Measurements from ENCODE around the gene LNP1. TPM values are rescaled to one million over a fixed set of nuclear protein-coding genes. Genes with fewer than 3 reads are reported as not detected.

The LNP1 gene
- total RNA-seq, 2 experiments from 2014 or later: 0.47 to 0.70 TPM

- Mint-ChIP-seq H3K4me1 (ENCODE audit: low read depth) (no peaks in the 10 kb centered on the region), H3K27ac (no peak overlapping the region), H3K9me3 (no peaks in the 10 kb centered on the region), H3K4me3 (no peak overlapping the region), H3K36me3 (ENCODE audit: low read depth) (peaks cover 88% of the 10 kb centered on the region), H3K27me3 (no peaks in the 10 kb centered on the region)
- no peaks in the 10 kb centered on the region for H3K9me3 ChIP-seq (ENCODE audit: control insufficient read depth in 1 of 2, insufficient read depth in 1 of 2, low read length in 2 of 2)
- CTCF ChIA-PET: interaction anchor here (1.2 kb wide), 1 partner anchor 31 kb away, joined by 3 read pairs; no protein-coding TSS in a partner anchor
- no peaks in the 10 kb centered on the region for H3K27me3 ChIP-seq (ENCODE audit: control insufficient read depth in 1 of 2, insufficient read depth in 2 of 2, low read length in 2 of 2)
- no peak for TF ChIP-seq CTCF (IDR thresholded peaks at IDR 0.05)
- no peak overlapping the region for H3K4me3 ChIP-seq (ENCODE audit: low read length)
- intact Hi-C loops (cut with DNase I, micrococcal nuclease): no loop called here
- H3K36me3 ChIP-seq (ENCODE audit: insufficient read depth, low read length): peaks cover 67% of the 10 kb centered on the region
- DNase-seq: no peak
- POLR2A ChIA-PET: interaction anchor here (0.7 to 1.4 kb wide), 3 partner anchors 18 to 41 kb away, joined by 3 to 4 read pairs (median 4); partner anchors contain the start of genes LNP1 and TOMM70
- ATAC-seq (ENCODE audit: poor library complexity): no peak
- no peak overlapping the region for H3K27ac ChIP-seq (ENCODE audit: low read depth in 1 of 2, low read length in 2 of 2)
- H3K4me1 ChIP-seq (ENCODE audit: insufficient read depth, low read length): no peaks in the 10 kb centered on the region
Measured at GRCh38 chr3:100374521-100374920, 26.8 kb upstream of the LNP1 start.

- H3K9me3 ChIP-seq (ENCODE audit: control insufficient read depth in 1 of 2, insufficient read depth in 1 of 2, low read length in 2 of 2): no peaks in the 10 kb centered on the region
- H3K27ac ChIP-seq (ENCODE audit: low read depth in 1 of 2, low read length in 2 of 2): no peak overlapping the region
- TF ChIP-seq CTCF (IDR thresholded peaks at IDR 0.05): no peak
- Mint-ChIP-seq H3K9me3 (no peaks in the 10 kb centered on the region), H3K4me3 (no peak overlapping the region), H3K36me3 (ENCODE audit: low read depth) (peaks cover 89% of the 10 kb centered on the region), H3K27ac (no peak overlapping the region), H3K4me1 (ENCODE audit: low read depth) (no peaks in the 10 kb centered on the region), H3K27me3 (no peaks in the 10 kb centered on the region)
- intact Hi-C loops (cut with DNase I, micrococcal nuclease): no loop called here
- H3K36me3 ChIP-seq (ENCODE audit: insufficient read depth, low read length): peaks cover 70% of the 10 kb centered on the region
- ATAC-seq (ENCODE audit: poor library complexity) (no peak), DNase-seq (no peak)
- no peaks in the 10 kb centered on the region for H3K27me3 ChIP-seq (ENCODE audit: control insufficient read depth in 1 of 2, insufficient read depth in 2 of 2, low read length in 2 of 2)
- no peaks in the 10 kb centered on the region for H3K4me1 ChIP-seq (ENCODE audit: insufficient read depth, low read length)
- ChIA-PET POLR2A (no interaction called here), CTCF (interaction anchor here (1.8 kb wide), 1 partner anchor 17 kb away, joined by 3 read pairs; no protein-coding TSS in a partner anchor)
- no peak overlapping the region for H3K4me3 ChIP-seq (ENCODE audit: low read length)
Measured at GRCh38 chr3:100376301-100376700, 25.0 kb upstream of the LNP1 start.

- Histone ChIP-seq H3K27me3 (ENCODE audit: control insufficient read depth in 1 of 2, insufficient read depth in 2 of 2, low read length in 2 of 2) (no peaks in the 10 kb centered on the region), H3K9me3 (ENCODE audit: control insufficient read depth in 1 of 2, insufficient read depth in 1 of 2, low read length in 2 of 2) (peaks cover 4 to 8% of the 10 kb centered on the region in 2 experiments), H3K4me1 (ENCODE audit: insufficient read depth, low read length) (no peaks in the 10 kb centered on the region), H3K36me3 (ENCODE audit: insufficient read depth, low read length) (peaks cover 67% of the 10 kb centered on the region), H3K4me3 (ENCODE audit: low read length) (no peak overlapping the region), H3K27ac (ENCODE audit: low read depth in 1 of 2, low read length in 2 of 2) (no peak overlapping the region)
- H3K27ac Mint-ChIP-seq: no peak overlapping the region
- H3K9me3 Mint-ChIP-seq: peaks cover 3% of the 10 kb centered on the region
- peaks cover 17% of the 10 kb centered on the region for H3K4me1 Mint-ChIP-seq (ENCODE audit: low read depth)
- TF ChIP-seq CTCF (IDR thresholded peaks at IDR 0.05): no peak
- peaks cover 85% of the 10 kb centered on the region for H3K36me3 Mint-ChIP-seq (ENCODE audit: low read depth)
- no peak for ATAC-seq (ENCODE audit: poor library complexity)
- no peak overlapping the region for H3K4me3 Mint-ChIP-seq
- intact Hi-C loops (cut with DNase I, micrococcal nuclease): no loop called here
- no peak for DNase-seq
- CTCF ChIA-PET: interaction anchor here (1.3 kb wide), 1 partner anchor 26 kb away, joined by 3 read pairs; no protein-coding TSS in a partner anchor
- H3K27me3 Mint-ChIP-seq: no peaks in the 10 kb centered on the region
- POLR2A ChIA-PET: interaction anchor here (3.7 kb wide), 1 partner anchor 16 kb away, joined by 15 read pairs; the partner anchor contains the start of genes LNP1 and TOMM70
Measured at GRCh38 chr3:100384733-100385525, 16.4 kb upstream of the LNP1 start.

Data from CD4-positive, alpha-beta T cell (primary cell).